ENCODE measurements around the gene MLXIPL.

DNA sequence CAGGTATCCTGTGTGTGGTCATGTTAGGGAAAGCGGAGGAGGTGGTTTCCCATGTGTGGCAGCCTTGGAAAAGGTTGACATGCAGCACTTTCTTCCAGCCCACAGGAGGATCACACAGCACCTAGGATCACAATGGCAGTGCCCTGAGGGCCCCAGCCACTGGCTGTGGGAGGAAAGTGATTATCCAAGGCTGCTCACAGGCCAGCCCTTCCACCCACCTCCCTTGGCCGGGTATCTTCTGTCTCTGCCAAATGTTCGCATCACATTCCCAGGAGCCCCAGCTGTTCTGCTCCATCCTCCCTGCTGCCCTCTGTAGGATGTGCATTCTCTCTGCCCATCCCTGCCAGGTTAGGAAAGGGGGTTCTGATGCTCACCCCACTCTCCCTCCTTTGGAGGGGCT, 2.5 kb upstream of the MLXIPL start:
- no peak for TF ChIP-seq POLR2A (IDR thresholded peaks at IDR 0.05)
- TF ChIP-seq, protein P1, sequence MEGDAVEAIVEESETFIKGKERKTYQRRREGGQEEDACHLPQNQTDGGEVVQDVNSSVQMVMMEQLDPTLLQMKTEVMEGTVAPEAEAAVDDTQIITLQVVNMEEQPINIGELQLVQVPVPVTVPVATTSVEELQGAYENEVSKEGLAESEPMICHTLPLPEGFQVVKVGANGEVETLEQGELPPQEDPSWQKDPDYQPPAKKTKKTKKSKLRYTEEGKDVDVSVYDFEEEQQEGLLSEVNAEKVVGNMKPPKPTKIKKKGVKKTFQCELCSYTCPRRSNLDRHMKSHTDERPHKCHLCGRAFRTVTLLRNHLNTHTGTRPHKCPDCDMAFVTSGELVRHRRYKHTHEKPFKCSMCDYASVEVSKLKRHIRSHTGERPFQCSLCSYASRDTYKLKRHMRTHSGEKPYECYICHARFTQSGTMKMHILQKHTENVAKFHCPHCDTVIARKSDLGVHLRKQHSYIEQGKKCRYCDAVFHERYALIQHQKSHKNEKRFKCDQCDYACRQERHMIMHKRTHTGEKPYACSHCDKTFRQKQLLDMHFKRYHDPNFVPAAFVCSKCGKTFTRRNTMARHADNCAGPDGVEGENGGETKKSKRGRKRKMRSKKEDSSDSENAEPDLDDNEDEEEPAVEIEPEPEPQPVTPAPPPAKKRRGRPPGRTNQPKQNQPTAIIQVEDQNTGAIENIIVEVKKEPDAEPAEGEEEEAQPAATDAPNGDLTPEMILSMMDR (IDR thresholded peaks at IDR 0.05): no peak
